ENCODE measurements around the gene KRTAP12-1.
"Not testable (repeated sequence)": the region's sequence is repeated elsewhere in the genome, so short reads cannot be mapped to it uniquely, and the experiment has no call there.

The KRTAP12-1 gene

DNA sequence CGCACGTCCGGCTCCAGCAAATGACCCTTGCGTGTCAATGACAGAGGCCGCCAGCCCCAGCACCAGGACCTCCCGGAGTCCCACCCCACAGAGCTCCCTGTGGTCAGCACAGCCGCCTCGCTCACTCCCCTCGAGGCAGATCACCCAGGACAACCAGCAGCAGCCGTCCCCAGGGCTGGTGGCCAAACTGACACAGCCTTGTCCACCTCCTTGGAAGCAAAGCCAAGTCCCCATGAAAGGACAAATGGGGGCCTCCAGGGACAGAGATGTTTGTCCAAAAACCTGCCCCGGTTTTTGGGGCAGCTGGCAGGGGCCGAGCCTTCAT lies 42.7 kb downstream of the KRTAP12-1 start:
- Histone ChIP-seq H3K4me3 (ENCODE audit: low read length in 2 of 2) (no peak overlapping the region), H3K9ac (ENCODE audit: low read length in 2 of 2) (no peak overlapping the region), H3K4me1 (ENCODE audit: control insufficient read depth, insufficient read depth, low read length) (no peaks in the 10 kb centered on the region), H3K27ac (ENCODE audit: low read length) (no peak overlapping the region), H3K9me3 (ENCODE audit: control insufficient read depth in 2 of 2, low read length in 2 of 2) (peaks cover 0 to 10% of the 10 kb centered on the region in 2 donors), H3K36me3 (ENCODE audit: control insufficient read depth in 2 of 2, insufficient read depth in 2 of 2, low read length in 2 of 2) (no peaks in the 10 kb centered on the region), H3K27me3 (ENCODE audit: control insufficient read depth in 1 of 2, insufficient read depth in 2 of 2, low read length in 2 of 2) (peaks cover 5 to 20% of the 10 kb centered on the region in 2 donors)

- H3K27me3 ChIP-seq (ENCODE audit: control insufficient read depth in 1 of 2, insufficient read depth in 2 of 2, low read length in 2 of 2), result peaks cover 5 to 20% of the 10 kb centered on the region in 2 donors
- H3K4me1 ChIP-seq (ENCODE audit: control insufficient read depth, insufficient read depth, low read length); H3K9ac ChIP-seq (ENCODE audit: low read length in 2 of 2); H3K36me3 ChIP-seq (ENCODE audit: control insufficient read depth in 2 of 2, insufficient read depth in 2 of 2, low read length in 2 of 2); H3K4me3 ChIP-seq (ENCODE audit: low read length in 2 of 2); H3K27ac ChIP-seq (ENCODE audit: low read length); H3K9me3 ChIP-seq (ENCODE audit: control insufficient read depth in 2 of 2, low read length in 2 of 2): not testable (repeated sequence)
Measured at GRCh38 chr21:44638506-44639330, 43.2 kb downstream of the KRTAP12-1 start.

- not testable (repeated sequence) for H3K4me3 ChIP-seq (ENCODE audit: low read length in 2 of 2); H3K27ac ChIP-seq (ENCODE audit: low read length); H3K36me3 ChIP-seq (ENCODE audit: control insufficient read depth in 2 of 2, insufficient read depth in 2 of 2, low read length in 2 of 2); H3K4me1 ChIP-seq (ENCODE audit: control insufficient read depth, insufficient read depth, low read length); H3K9me3 ChIP-seq (ENCODE audit: control insufficient read depth in 2 of 2, low read length in 2 of 2); H3K9ac ChIP-seq (ENCODE audit: low read length in 2 of 2)
- H3K27me3 ChIP-seq (ENCODE audit: control insufficient read depth in 1 of 2, insufficient read depth in 2 of 2, low read length in 2 of 2), result peaks cover 5 to 20% of the 10 kb centered on the region in 2 donors
Measured at GRCh38 chr21:44637851-44638348, 44.1 kb downstream of the KRTAP12-1 start.

- Histone ChIP-seq H3K27me3 (ENCODE audit: control insufficient read depth in 1 of 2, insufficient read depth in 2 of 2, low read length in 2 of 2) (peaks cover 5 to 20% of the 10 kb centered on the region in 2 donors), H3K27ac (ENCODE audit: low read length) (no peak within 1 kb of the TSS), H3K9me3 (ENCODE audit: control insufficient read depth in 2 of 2, low read length in 2 of 2) (peaks cover 4 to 7% of the 10 kb centered on the region in 2 donors), H3K36me3 (ENCODE audit: control insufficient read depth in 2 of 2, insufficient read depth in 2 of 2, low read length in 2 of 2) (no peaks in the 10 kb centered on the region), H3K9ac (ENCODE audit: low read length in 2 of 2) (no peak within 1 kb of the TSS), H3K4me3 (ENCODE audit: low read length in 2 of 2) (no peak within 1 kb of the TSS), H3K4me1 (ENCODE audit: control insufficient read depth, insufficient read depth, low read length) (no peaks in the 10 kb centered on the region)
Measured at GRCh38 chr21:44637018-44637850, 44.7 kb downstream of the KRTAP12-1 start, which contains the start of gene KRTAP10-10. KRTAP10-10 (plus strand) TSS chr21:44637356; CDS start chr21:44637418, 62 bp downstream.

- H3K27me3 ChIP-seq (ENCODE audit: control insufficient read depth in 1 of 2, insufficient read depth in 2 of 2, low read length in 2 of 2), result peaks cover 5 to 20% of the 10 kb centered on the region in 2 donors
Measured at GRCh38 chr21:44636209-44637017, 45.5 kb downstream of the KRTAP12-1 start.

GRCh38 chr21:44632067-44632466 lies 49.9 kb downstream of the KRTAP12-1 start:
- Histone ChIP-seq H3K9me3 (ENCODE audit: control insufficient read depth in 2 of 2, low read length in 2 of 2) (peaks cover 4 to 5% of the 10 kb centered on the region in 2 donors), H3K9ac (ENCODE audit: low read length in 2 of 2) (no peak overlapping the region), H3K27me3 (ENCODE audit: control insufficient read depth in 1 of 2, insufficient read depth in 2 of 2, low read length in 2 of 2) (peaks cover 3 to 15% of the 10 kb centered on the region in 2 donors), H3K27ac (ENCODE audit: low read length) (no peak overlapping the region), H3K4me1 (ENCODE audit: control insufficient read depth, insufficient read depth, low read length) (no peaks in the 10 kb centered on the region), H3K4me3 (ENCODE audit: low read length in 2 of 2) (no peak overlapping the region), H3K36me3 (ENCODE audit: control insufficient read depth in 2 of 2, insufficient read depth in 2 of 2, low read length in 2 of 2) (no peaks in the 10 kb centered on the region)

More at GRCh38 chr21:44636209-44637017, 45.5 kb downstream of the KRTAP12-1 start:
- H3K9me3 ChIP-seq (ENCODE audit: control insufficient read depth in 2 of 2, low read length in 2 of 2), result peaks cover 4 to 7% of the 10 kb centered on the region in 2 donors
- H3K36me3 ChIP-seq (ENCODE audit: control insufficient read depth in 2 of 2, insufficient read depth in 2 of 2, low read length in 2 of 2), result no peaks in the 10 kb centered on the region
- no peak overlapping the region for H3K27ac ChIP-seq (ENCODE audit: low read length)
- no peak overlapping the region for H3K4me3 ChIP-seq (ENCODE audit: low read length in 2 of 2)
- no peaks in the 10 kb centered on the region for H3K4me1 ChIP-seq (ENCODE audit: control insufficient read depth, insufficient read depth, low read length)
- H3K9ac ChIP-seq (ENCODE audit: low read length in 2 of 2), result no peak overlapping the region
